Subcutaneous adipose tissue (tissue), 4 donors: ENCODE data around the gene SMARCA2. TPM values are rescaled to one million over a fixed set of nuclear protein-coding genes. Genes with fewer than 3 reads are reported as not detected.

Source experiments
- total RNA-seq, 4 donors: library from RNA; depleted of rRNA; stranded (reverse); fragments of >200 nt; gene quantifications; one replicate each; pipeline ENCODE4 v1.1.0, GENCODE V29; 2016
- TF ChIP-seq, protein P1 (sequence below): fragments of 450-650 bp; IDR thresholded peaks from one replicate; pipeline ENCODE4 v1.5.1; 2016; ENCODE audit warnings: low read depth, mild to moderate bottlenecking, control low read depth, antibody characterized with exemption, moderate library complexity

SMARCA2 gene
- total RNA-seq, 4 donors from 2014 or later = 116 to 186 (median 152) TPM

GRCh38 chr9:2043243-2043642 is 28.1 kb downstream of the SMARCA2 start:
- TF ChIP-seq, protein P1, sequence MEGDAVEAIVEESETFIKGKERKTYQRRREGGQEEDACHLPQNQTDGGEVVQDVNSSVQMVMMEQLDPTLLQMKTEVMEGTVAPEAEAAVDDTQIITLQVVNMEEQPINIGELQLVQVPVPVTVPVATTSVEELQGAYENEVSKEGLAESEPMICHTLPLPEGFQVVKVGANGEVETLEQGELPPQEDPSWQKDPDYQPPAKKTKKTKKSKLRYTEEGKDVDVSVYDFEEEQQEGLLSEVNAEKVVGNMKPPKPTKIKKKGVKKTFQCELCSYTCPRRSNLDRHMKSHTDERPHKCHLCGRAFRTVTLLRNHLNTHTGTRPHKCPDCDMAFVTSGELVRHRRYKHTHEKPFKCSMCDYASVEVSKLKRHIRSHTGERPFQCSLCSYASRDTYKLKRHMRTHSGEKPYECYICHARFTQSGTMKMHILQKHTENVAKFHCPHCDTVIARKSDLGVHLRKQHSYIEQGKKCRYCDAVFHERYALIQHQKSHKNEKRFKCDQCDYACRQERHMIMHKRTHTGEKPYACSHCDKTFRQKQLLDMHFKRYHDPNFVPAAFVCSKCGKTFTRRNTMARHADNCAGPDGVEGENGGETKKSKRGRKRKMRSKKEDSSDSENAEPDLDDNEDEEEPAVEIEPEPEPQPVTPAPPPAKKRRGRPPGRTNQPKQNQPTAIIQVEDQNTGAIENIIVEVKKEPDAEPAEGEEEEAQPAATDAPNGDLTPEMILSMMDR = no peak

DNA sequence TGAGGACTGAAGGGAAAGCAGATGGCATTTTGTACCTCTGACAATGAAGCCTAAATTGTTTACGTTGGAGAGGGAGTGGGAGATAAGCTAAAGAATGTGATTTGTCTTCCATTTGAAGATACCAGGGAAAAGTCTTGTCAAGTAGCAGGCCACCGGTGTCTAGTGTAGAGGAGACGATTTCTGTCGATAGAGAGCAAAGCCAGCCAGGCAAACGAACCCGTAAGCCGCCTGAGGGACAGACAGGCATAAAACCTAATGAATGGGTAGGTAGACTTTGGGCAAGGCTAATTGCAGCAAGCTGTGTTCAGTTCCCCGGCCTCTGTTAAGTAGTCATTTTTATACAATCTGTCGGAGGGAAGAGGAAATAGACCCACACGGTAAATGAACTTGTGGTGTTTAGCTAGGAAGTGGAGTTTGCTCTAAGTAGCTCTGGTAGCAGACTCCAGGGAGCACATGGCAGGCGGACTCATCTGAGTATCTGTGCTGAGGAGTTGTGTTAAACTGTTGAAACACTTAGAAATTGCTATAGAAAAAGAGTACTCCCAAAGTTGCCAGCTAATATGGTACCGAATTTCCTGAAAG is 28.8 kb downstream of the SMARCA2 start:
- TF ChIP-seq, protein P1 = no peak

- TF ChIP-seq, protein P1 = no peak
Measured at GRCh38 chr9:2047144-2047671, 32.1 kb downstream of the SMARCA2 start.

GRCh38 chr9:2047916-2048315 is 32.8 kb downstream of the SMARCA2 start:
- TF ChIP-seq, protein P1 = no peak

DNA sequence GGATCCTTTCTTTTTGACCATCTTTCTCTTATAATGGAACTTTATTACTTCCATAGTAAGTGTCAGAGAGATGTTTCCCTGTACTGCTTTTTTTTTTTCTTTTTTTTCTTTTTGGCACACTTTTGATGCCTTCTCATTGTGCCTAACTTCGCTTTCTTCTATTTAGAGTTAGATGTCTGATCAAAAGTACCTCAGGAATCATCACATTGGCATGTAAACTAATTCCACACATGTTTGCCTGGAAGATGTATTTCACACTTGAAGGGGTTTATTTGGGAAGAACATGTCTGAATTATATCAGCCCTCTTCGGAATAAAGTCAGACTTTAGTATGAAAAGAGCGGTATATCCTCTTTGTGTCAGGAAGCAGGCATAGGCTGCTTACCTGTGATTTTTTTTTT is 35.1 kb downstream of the SMARCA2 start:
- TF ChIP-seq, protein P1 = no peak

DNA sequence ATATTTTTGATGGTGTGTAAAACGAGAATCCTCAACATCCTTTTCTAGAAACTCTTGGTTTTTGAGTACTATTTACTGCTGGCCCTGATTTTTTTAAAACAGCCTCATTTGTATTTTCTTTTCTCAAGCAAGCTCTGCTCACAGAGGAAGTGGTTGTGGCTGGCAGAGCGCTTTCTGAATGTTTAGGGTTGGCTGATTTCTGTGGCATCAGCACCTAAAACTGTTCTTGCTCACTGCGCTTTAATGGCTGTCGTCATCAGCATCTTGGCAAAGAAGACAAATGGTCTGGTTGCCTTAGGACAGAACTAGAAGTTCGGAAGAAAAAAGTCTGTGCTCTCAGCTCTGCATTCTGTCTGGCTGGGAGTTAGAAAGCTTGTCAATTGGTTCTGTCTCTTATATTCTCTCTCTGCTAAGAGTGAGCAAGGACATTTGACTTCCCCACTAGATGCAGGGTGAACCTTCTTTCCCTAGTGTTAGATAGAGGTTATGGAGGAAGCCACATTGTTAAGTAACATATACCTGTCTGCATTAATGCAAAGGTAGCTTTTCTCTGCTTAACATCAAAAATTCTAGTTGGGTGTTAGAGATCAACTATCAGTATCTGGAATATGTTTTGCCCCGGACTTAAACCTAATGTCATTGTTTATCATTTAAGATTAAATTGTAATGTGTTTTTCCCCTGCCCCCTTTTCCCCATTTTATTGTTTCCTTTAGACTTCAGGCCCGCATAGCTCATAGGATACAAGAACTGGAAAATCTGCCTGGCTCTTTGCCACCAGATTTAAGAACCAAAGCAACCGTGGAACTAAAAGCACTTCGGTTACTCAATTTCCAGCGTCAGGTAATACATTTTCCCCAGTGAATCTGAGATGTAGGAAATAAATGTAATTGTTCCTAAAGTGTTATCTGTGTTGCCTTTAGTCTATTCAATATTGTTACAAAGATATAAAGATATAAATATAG is 39.0 kb downstream of the SMARCA2 start:
- TF ChIP-seq, protein P1 = no peak

- TF ChIP-seq, protein P1 = no peak
Measured at GRCh38 chr9:2055203-2055658, 40.1 kb downstream of the SMARCA2 start.
